D721Med (cell line): Measurements from ENCODE around the gene SLC10A4.
"Not testable (repeated sequence)": the region's sequence is repeated elsewhere in the genome, so short reads cannot be mapped to it uniquely, and the experiment has no call there.

Experiments used
- DNase-seq: peaks from one replicate; pipeline ENCODE4 v3.0.0; 2011; ENCODE audit warnings: low spot score; ENCODE audit not compliant: insufficient read length
- FAIRE-seq: peaks from 2 replicates; lab custom pipeline; 2011; peaks lifted over from hg19 to GRCh38; lab: Jason Lieb, UNC
- TF ChIP-seq, protein P1 (sequence below): IDR thresholded peaks from 2 replicates; pipeline ENCODE4 v1.5.1; 2012; ENCODE audit warnings: mild to moderate bottlenecking, control low read depth; ENCODE audit not compliant: insufficient read depth; ENCODE audit errors: missing control alignments

The SLC10A4 gene

DNA sequence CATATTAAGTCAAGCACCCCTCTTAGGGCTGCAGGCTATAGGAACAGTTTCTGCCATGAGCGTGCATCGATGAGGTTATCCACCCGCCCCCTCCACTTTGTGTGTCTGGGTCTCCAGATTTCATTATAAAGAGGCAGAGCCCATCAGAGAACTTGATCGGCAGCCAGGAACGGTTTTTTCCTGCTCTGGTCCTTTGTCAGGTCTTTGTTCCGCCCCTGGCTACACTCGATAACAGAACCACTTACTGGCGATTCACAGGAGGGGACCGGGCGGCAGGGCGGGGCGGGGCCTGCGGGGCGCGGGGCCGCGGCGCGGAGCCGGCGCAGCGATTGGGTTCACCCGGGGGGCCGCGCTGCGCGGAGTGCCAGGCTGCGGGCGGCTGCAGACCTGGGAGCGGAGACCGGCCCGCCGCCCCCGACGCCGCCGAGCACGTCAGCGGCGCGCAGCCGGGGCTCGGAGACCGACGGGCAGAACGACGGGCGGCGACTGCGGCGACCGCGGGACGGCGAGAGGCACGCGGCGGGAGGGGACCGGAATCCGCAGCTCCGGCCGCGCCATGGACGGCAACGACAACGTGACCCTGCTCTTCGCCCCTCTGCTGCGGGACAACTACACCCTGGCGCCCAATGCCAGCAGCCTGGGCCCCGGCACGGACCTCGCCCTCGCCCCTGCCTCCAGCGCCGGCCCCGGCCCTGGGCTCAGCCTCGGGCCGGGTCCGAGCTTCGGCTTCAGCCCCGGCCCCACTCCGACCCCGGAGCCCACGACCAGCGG is at the start of gene SLC10A4:
Gene SLC10A4 (plus strand): TSS at position 338 of the 771 bp plus-strand sequence. CDS start 219 bp downstream, at position 557.
- DNase-seq (peak; percentile 45), FAIRE-seq (no peak)
- TF ChIP-seq, protein P1, sequence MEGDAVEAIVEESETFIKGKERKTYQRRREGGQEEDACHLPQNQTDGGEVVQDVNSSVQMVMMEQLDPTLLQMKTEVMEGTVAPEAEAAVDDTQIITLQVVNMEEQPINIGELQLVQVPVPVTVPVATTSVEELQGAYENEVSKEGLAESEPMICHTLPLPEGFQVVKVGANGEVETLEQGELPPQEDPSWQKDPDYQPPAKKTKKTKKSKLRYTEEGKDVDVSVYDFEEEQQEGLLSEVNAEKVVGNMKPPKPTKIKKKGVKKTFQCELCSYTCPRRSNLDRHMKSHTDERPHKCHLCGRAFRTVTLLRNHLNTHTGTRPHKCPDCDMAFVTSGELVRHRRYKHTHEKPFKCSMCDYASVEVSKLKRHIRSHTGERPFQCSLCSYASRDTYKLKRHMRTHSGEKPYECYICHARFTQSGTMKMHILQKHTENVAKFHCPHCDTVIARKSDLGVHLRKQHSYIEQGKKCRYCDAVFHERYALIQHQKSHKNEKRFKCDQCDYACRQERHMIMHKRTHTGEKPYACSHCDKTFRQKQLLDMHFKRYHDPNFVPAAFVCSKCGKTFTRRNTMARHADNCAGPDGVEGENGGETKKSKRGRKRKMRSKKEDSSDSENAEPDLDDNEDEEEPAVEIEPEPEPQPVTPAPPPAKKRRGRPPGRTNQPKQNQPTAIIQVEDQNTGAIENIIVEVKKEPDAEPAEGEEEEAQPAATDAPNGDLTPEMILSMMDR, result no peak

GRCh38 chr4:48436318-48436717 is 46.8 kb upstream of the SLC10A4 start:
- TF ChIP-seq, protein P1, result no peak
- no peak for FAIRE-seq
- DNase-seq, result no peak

DNA sequence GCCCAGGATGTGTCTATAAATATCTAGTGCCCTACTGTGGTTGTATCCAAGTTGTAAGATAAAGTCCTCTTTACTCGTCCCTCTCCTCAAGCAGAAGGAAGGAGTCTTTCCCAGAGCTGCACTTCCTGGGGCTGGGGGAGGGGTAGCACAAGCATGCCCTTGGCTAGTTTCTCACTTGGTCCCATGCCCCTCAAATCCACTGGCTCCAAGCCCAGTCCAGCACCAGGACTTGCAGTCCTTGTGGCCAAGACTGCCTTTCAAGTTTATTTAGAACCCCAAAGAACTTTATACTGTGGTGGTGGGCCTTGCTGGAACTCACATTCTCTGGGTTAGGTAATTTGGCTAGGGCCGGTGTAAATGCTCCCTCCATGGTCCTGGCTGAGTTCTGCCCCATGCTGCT is 43.2 kb upstream of the SLC10A4 start:
- no peak for DNase-seq
- TF ChIP-seq, protein P1, result no peak
- no peak for FAIRE-seq

DNA sequence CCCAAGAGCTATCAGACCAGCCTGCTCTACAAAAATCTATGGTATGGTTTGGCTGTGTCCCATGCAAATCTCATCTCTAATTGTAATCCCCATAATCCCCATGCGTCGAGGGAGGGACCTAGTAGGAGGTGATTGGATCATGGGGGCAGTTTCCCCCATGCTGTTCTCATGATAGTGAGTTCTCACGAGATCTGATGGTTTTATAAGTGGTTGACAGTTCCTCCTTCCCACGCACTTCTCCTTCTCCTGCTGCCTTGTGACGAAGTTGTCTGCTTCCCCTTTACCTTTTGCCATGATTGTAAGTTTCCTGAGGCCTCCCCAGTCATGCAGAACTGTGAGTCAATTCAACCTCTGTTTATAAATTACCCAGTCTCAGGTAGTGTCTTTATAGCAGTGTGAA is 42.2 kb upstream of the SLC10A4 start:
- not testable (repeated sequence) for DNase-seq

GRCh38 chr4:48445704-48446103 is 37.4 kb upstream of the SLC10A4 start:
- FAIRE-seq, result no peak
- TF ChIP-seq, protein P1, result peak; percentile 43
- no peak for DNase-seq

More for the DNA sequence above, 42.2 kb upstream of the SLC10A4 start:
- not testable (repeated sequence) for FAIRE-seq

DNA sequence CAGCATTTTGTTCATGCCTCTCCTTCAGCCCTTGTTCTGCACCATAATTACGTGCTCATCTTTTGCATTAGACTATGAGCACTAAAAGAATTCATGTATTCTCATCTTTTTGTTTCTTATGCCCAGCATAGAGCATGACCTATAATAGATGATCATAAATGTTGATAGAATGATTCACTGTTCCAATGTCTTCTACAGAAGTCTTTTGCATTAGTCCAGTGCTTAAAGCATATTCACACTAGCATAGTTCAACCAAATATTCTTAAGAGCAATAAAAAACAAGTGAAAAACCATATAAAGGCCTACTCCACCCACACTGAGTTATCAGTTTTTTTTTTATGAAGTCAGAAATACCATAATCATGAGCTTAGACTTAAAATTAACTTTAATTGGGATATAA is 36.5 kb upstream of the SLC10A4 start:
- TF ChIP-seq, protein P1, result no peak
- no peak for DNase-seq
- no peak for FAIRE-seq

- DNase-seq, result no peak
- TF ChIP-seq, protein P1, result no peak
- FAIRE-seq, result no peak
Measured at GRCh38 chr4:48449151-48449550, 34.0 kb upstream of the SLC10A4 start.
